Parathyroid adenoma (tissue), 2 donors: ENCODE results near the gene DTNB.
A peak's percentile ranks its signal among the peaks of the same experiment; 100 is the strongest.

Experiments
- H2AFZ ChIP-seq: fragments of 300-600 bp; sonication (generic); one replicate; pipeline ENCODE4 v1.7.0; 2017; ENCODE audit warnings: antibody characterized with exemption, mild to moderate bottlenecking
- H3K27ac ChIP-seq: fragments of 300-600 bp; sonication (generic); one replicate; pipeline ENCODE4 v1.7.0; 2017
- H3K27me3 ChIP-seq: fragments of 300-600 bp; sonication (generic); one replicate; pipeline ENCODE4 v1.7.0; 2017; ENCODE audit warnings: low read length; ENCODE audit not compliant: control insufficient read depth, insufficient read depth
- H3K36me3 ChIP-seq: fragments of 300-600 bp; sonication (generic); one replicate; pipeline ENCODE4 v1.7.0; 2017; ENCODE audit warnings: low read length; ENCODE audit not compliant: control insufficient read depth, insufficient read depth
- H3K4me1 ChIP-seq: fragments of 300-600 bp; sonication (generic); one replicate; pipeline ENCODE4 v1.7.0; 2017; ENCODE audit warnings: control low read depth
- H3K4me2 ChIP-seq: fragments of 300-600 bp; sonication (generic); one replicate; pipeline ENCODE4 v1.7.0; 2017; ENCODE audit warnings: low read length
- H3K4me3 ChIP-seq: fragments of 300-600 bp; sonication (generic); one replicate; pipeline ENCODE4 v1.7.0; 2017; ENCODE audit warnings: low read depth, low read length
- H3K79me2 ChIP-seq: fragments of 300-600 bp; sonication (generic); one replicate; pipeline ENCODE4 v1.7.0; 2017; ENCODE audit warnings: control low read depth
- H3K9ac ChIP-seq: fragments of 300-600 bp; sonication (generic); one replicate; pipeline ENCODE4 v1.7.0; 2017; ENCODE audit warnings: mild to moderate bottlenecking
- H3K9me3 ChIP-seq: fragments of 300-600 bp; sonication (generic); one replicate; pipeline ENCODE4 v1.7.0; 2017; ENCODE audit warnings: low read length; ENCODE audit not compliant: control insufficient read depth
- CTCF ChIP-seq: fragments of 300-600 bp; sonication (generic); IDR thresholded peaks from one replicate; pipeline ENCODE4 v1.7.0; 2017; ENCODE audit warnings: antibody characterized with exemption, mild to moderate bottlenecking
- donor health status: primary hyperparathyroidism.

Gene DTNB

GRCh38 chr2:25684577-25685473 is 11.4 kb upstream of the DTNB start:
- H3K79me2 ChIP-seq = no peaks in the 10 kb centered on the region
- H3K9me3 ChIP-seq = no peaks in the 10 kb centered on the region
- H3K4me2 ChIP-seq = no peak overlapping the region
- no peaks in the 10 kb centered on the region for H3K4me1 ChIP-seq
- H3K36me3 ChIP-seq = no peaks in the 10 kb centered on the region
- no peak overlapping the region for H2AFZ ChIP-seq
- H3K9ac ChIP-seq = no peak overlapping the region
- no peak overlapping the region for H3K4me3 ChIP-seq
- H3K27me3 ChIP-seq = no peaks in the 10 kb centered on the region
- no peak for TF ChIP-seq CTCF
- H3K27ac ChIP-seq = no peak overlapping the region

- Histone ChIP-seq H3K27me3 (no peaks in the 10 kb centered on the region), H3K79me2 (no peaks in the 10 kb centered on the region), H3K4me2 (no peak overlapping the region), H2AFZ (no peak overlapping the region), H3K9ac (no peak overlapping the region), H3K36me3 (no peaks in the 10 kb centered on the region), H3K27ac (no peak overlapping the region), H3K9me3 (no peaks in the 10 kb centered on the region), H3K4me3 (no peak overlapping the region), H3K4me1 (no peaks in the 10 kb centered on the region)
- no peak for TF ChIP-seq CTCF
These were observed 8.7 kb upstream of the DTNB start for GRCh38 chr2:25682082-25682481.

- H3K79me2 ChIP-seq = no peaks in the 10 kb centered on the region
- H3K4me3 ChIP-seq = no peak overlapping the region
- no peaks in the 10 kb centered on the region for H3K9me3 ChIP-seq
- no peak overlapping the region for H2AFZ ChIP-seq
- no peaks in the 10 kb centered on the region for H3K27me3 ChIP-seq
- no peak overlapping the region for H3K4me2 ChIP-seq
- TF ChIP-seq CTCF = no peak
- no peaks in the 10 kb centered on the region for H3K36me3 ChIP-seq
- no peaks in the 10 kb centered on the region for H3K4me1 ChIP-seq
- H3K9ac ChIP-seq = no peak overlapping the region
- H3K27ac ChIP-seq = no peak overlapping the region
These were observed 4.5 kb upstream of the DTNB start for GRCh38 chr2:25677877-25678276.

GRCh38 chr2:25674077-25674362 is 643 bp upstream of the DTNB start:
- H3K27ac ChIP-seq = peak overlapping the region; percentile 58
- no peak overlapping the region for H3K9ac ChIP-seq

More at GRCh38 chr2:25674077-25674362, 643 bp upstream of the DTNB start:
- no peak for TF ChIP-seq CTCF
- Histone ChIP-seq H3K4me1 (peaks cover 6% of the 10 kb centered on the region), H3K36me3 (no peaks in the 10 kb centered on the region), H3K27me3 (no peaks in the 10 kb centered on the region), H3K9me3 (no peaks in the 10 kb centered on the region), H2AFZ (peak overlapping the region; percentile 85), H3K4me3 (peak overlapping the region; percentile 64), H3K79me2 (no peaks in the 10 kb centered on the region), H3K4me2 (peak overlapping the region; percentile 99)
